ENCODE measurements around the gene TAF7. TPM values are rescaled to one million over a fixed set of nuclear protein-coding genes. Genes with fewer than 3 reads are reported as not detected.

The TAF7 gene
- total RNA-seq, 1 donor from 2014 or later: 86.7 TPM

DNA sequence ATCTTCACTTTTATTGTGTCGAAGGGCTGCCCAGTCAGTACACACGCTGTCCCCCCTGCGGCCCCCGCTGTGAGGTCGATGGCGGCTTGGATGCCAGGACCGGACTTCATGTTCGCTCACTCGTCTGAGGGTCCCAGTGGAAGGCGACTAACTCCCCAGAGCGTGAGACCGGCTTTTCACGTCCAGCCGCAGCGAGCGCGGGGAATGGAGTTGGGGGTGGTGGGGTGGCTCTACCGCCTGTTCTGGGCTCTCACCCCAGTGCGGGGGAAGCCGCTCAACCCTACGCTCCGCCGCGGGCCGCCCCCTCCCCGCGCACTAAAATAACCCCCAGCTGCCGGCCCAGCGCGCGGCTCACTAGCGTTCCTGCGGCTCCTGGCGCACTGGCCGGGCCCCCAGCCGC lies 16.8 kb downstream of the TAF7 start, which contains the start of gene SLC25A2:
SLC25A2 (minus strand) TSS at position 294 of the 400 bp plus-strand sequence; CDS start at position 110, 184 bp downstream.
- Mint-ChIP-seq H3K36me3 (ENCODE audit: low read depth) (peaks cover 44% of the 10 kb centered on the region), H3K4me1 (no peaks in the 10 kb centered on the region), H3K9me3 (peaks cover 26% of the 10 kb centered on the region), H3K27ac (no peak within 1 kb of the TSS), H3K27me3 (no peaks in the 10 kb centered on the region), H3K4me3 (no peak within 1 kb of the TSS)
- ChIA-PET CTCF (no interaction called here), POLR2A (no interaction called here)
- no peak for TF ChIP-seq CTCF (IDR thresholded peaks at IDR 0.05)
- ATAC-seq (ENCODE audit: low read depth) (no peak), DNase-seq (no peak)
- intact Hi-C loops (cut with micrococcal nuclease): no loop called here

DNA sequence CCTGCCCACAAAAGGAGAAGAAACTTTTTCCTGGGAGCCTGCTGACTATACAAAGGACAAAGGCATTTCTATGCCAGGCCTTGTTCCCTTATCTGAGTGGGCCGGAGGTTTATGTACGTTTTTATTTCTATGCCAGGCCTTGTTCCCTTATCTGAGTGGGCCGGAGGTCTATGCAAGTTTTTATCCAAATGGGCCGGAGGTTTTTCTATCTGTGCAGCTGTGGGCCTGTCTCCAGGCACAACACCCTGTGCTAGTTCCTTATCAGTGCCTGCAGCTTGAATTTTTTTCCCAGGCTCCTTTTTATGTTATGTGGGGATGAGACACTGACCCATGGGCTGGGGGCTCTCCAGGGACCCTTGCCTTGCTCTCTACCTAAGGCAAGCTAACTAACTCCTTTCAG lies 22.2 kb downstream of the TAF7 start:
- Mint-ChIP-seq H3K36me3 (ENCODE audit: low read depth) (peaks cover 57% of the 10 kb centered on the region), H3K4me3 (no peak overlapping the region), H3K27ac (no peak overlapping the region), H3K4me1 (no peaks in the 10 kb centered on the region), H3K9me3 (peaks cover 39% of the 10 kb centered on the region), H3K27me3 (no peaks in the 10 kb centered on the region)
- ATAC-seq (ENCODE audit: low read depth) (no peak), DNase-seq (no peak)
- ChIA-PET CTCF (no interaction called here), POLR2A (no interaction called here)
- intact Hi-C loops (cut with micrococcal nuclease): no loop called here
- no peak for TF ChIP-seq CTCF (IDR thresholded peaks at IDR 0.05)

DNA sequence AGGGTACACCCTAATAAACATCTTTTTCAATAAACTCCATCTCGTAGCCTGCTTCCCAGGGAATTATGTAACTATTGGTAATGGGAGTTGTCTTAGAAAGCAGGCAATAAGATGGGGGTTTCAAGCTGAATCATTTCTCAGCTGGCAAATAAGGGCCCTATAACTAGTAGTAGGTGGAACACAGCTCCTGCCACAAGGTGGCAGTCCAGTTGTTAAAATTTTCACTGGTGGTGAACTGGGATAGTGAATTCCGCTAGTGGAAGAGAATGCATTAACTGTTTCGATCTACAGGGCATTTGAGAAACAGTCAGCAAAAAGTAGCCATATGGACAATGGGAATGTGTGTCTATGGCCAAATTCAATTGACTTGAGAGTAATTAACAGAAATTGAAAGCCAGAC lies 47.7 kb downstream of the TAF7 start:
- POLR2A ChIA-PET: no interaction called here
- DNase-seq (no peak), ATAC-seq (ENCODE audit: low read depth) (no peak)
- Mint-ChIP-seq H3K9me3 (peaks cover 47% of the 10 kb centered on the region), H3K4me3 (no peak overlapping the region), H3K4me1 (no peaks in the 10 kb centered on the region), H3K27ac (no peak overlapping the region), H3K36me3 (ENCODE audit: low read depth) (peaks cover 32% of the 10 kb centered on the region), H3K27me3 (no peaks in the 10 kb centered on the region)
- TF ChIP-seq CTCF (IDR thresholded peaks at IDR 0.05): no peak
- intact Hi-C loops (cut with micrococcal nuclease): no loop called here
- CTCF ChIA-PET: no interaction called here

GRCh38 chr5:141269195-141269594 lies 51.4 kb downstream of the TAF7 start:
- ChIA-PET POLR2A (no interaction called here), CTCF (no interaction called here)
- no peak overlapping the region for H3K27ac Mint-ChIP-seq
- no peaks in the 10 kb centered on the region for H3K27me3 Mint-ChIP-seq
- intact Hi-C loops (cut with micrococcal nuclease): no loop called here
- DNase-seq: no peak
- TF ChIP-seq CTCF (IDR thresholded peaks at IDR 0.05): no peak
- ATAC-seq (ENCODE audit: low read depth): no peak
- H3K4me1 Mint-ChIP-seq: no peaks in the 10 kb centered on the region
- peaks cover 56% of the 10 kb centered on the region for H3K36me3 Mint-ChIP-seq (ENCODE audit: low read depth)
- H3K4me3 Mint-ChIP-seq: no peak overlapping the region
- H3K9me3 Mint-ChIP-seq: peaks cover 63% of the 10 kb centered on the region

Other genes with a start within 250 kb of the TAF7 start
- gene PCDHB2, start 226.2 kb downstream of the TAF7 start, total RNA-seq: not detected in 2 replicates
- 0.07 TPM in 1 of 2 replicates, not detected in the other for gene PCDHB3, start 220.3 kb downstream of the TAF7 start, total RNA-seq
- gene PCDHB4, start 199.0 kb downstream of the TAF7 start, total RNA-seq: not detected in 2 replicates
- not detected in 2 replicates for gene PCDHB5, start 185.6 kb downstream of the TAF7 start, total RNA-seq
- gene PCDHB6, start 170.7 kb downstream of the TAF7 start, total RNA-seq: not detected in 2 replicates
- gene PCDHB7, start 148.1 kb downstream of the TAF7 start, total RNA-seq: not detected in 2 replicates
- gene PCDHB8, start 143.0 kb downstream of the TAF7 start, total RNA-seq: not detected in 2 replicates
- not detected in 2 replicates for gene PCDHB16, start 138.4 kb downstream of the TAF7 start, total RNA-seq
- gene PCDHB9, start 133.6 kb downstream of the TAF7 start, total RNA-seq: 0.27 and 0.29 TPM in 2 replicates
- gene PCDHB10, start 128.4 kb downstream of the TAF7 start, total RNA-seq: 0.07 TPM in 1 of 2 replicates, not detected in the other
- gene PCDHB11, start 121.2 kb downstream of the TAF7 start, total RNA-seq: not detected in 2 replicates
- gene PCDHB12, start 112.1 kb downstream of the TAF7 start, total RNA-seq: not detected in 2 replicates
- 0.07 and 0.09 TPM in 2 replicates for gene PCDHB13, start 106.9 kb downstream of the TAF7 start, total RNA-seq
- gene PCDHB14, start 97.4 kb downstream of the TAF7 start, total RNA-seq: 0.11 TPM in 1 of 2 replicates, not detected in the other
- gene PCDHB15, start 75.4 kb downstream of the TAF7 start, total RNA-seq: not detected in 2 replicates
- 2.6 and 3.9 TPM in 2 replicates for gene SLC25A2, start 16.7 kb downstream of the TAF7 start, total RNA-seq
- gene PCDHGA1, start 9.7 kb upstream of the TAF7 start, total RNA-seq: 0.20 and 0.29 TPM in 2 replicates
- 0.09 and 0.15 TPM in 2 replicates for gene PCDHGA2, start 18.0 kb upstream of the TAF7 start, total RNA-seq
- gene PCDHGA3, start 23.0 kb upstream of the TAF7 start, total RNA-seq: 0.20 and 0.51 TPM in 2 replicates
- 0.37 and 0.44 TPM in 2 replicates for gene PCDHGB1, start 29.3 kb upstream of the TAF7 start, total RNA-seq
- gene PCDHGA4, start 34.2 kb upstream of the TAF7 start, total RNA-seq: 0.34 and 0.75 TPM in 2 replicates
- gene PCDHGB2, start 39.2 kb upstream of the TAF7 start, total RNA-seq: 2.2 and 2.6 TPM in 2 replicates
- 1.1 and 1.2 TPM in 2 replicates for gene PCDHGA5, start 43.4 kb upstream of the TAF7 start, total RNA-seq
- 2.0 and 2.6 TPM in 2 replicates for gene PCDHGB3, start 49.5 kb upstream of the TAF7 start, total RNA-seq
- gene PCDHGA6, start 53.1 kb upstream of the TAF7 start, total RNA-seq: 1.8 and 2.3 TPM in 2 replicates
- 1.3 and 1.6 TPM in 2 replicates for gene PCDHGA7, start 62.0 kb upstream of the TAF7 start, total RNA-seq
- gene PCDHGB4, start 66.9 kb upstream of the TAF7 start, total RNA-seq: 0.91 and 1.2 TPM in 2 replicates
- gene PCDHGA8, start 71.8 kb upstream of the TAF7 start, total RNA-seq: 0.54 and 0.69 TPM in 2 replicates
- gene PCDHGB5, start 77.2 kb upstream of the TAF7 start, total RNA-seq: 1.8 and 2.7 TPM in 2 replicates
- 1.1 and 1.3 TPM in 2 replicates for gene PCDHGA9, start 82.0 kb upstream of the TAF7 start, total RNA-seq
- gene PCDHGB6, start 87.2 kb upstream of the TAF7 start, total RNA-seq: 1.2 and 1.6 TPM in 2 replicates
- 1.2 and 1.3 TPM in 2 replicates for gene PCDHGA10, start 92.2 kb upstream of the TAF7 start, total RNA-seq
- gene PCDHGB7, start 96.9 kb upstream of the TAF7 start, total RNA-seq: 1.2 and 1.4 TPM in 2 replicates
- gene PCDHGA11, start 100.3 kb upstream of the TAF7 start, total RNA-seq: 0.73 and 1.1 TPM in 2 replicates
- 1.3 and 1.6 TPM in 2 replicates for gene PCDHGA12, start 109.7 kb upstream of the TAF7 start, total RNA-seq
- gene PCDHGC3, start 155.2 kb upstream of the TAF7 start, total RNA-seq: 2.6 and 3.3 TPM in 2 replicates
- gene PCDHGC4, start 164.2 kb upstream of the TAF7 start, total RNA-seq: 0.69 TPM in 2 replicates
- gene PCDHGC5, start 168.3 kb upstream of the TAF7 start, total RNA-seq: 0.24 and 0.38 TPM in 2 replicates

All from activated B cell treated with CpG ODN at 0.5 μM for 24 hours (primary cell).